Mammary epithelial cell (primary cell): ENCODE results near the gene OPHN1.

Experiments used
- CTCF ChIP-seq, 2 donors: IDR thresholded peaks in 1 of 2; conservative IDR thresholded peaks in 1 of 2; 2 replicates each; pipeline ENCODE4 v1.5.1; 2011 to 2012; ENCODE audit warnings: inconsistent platforms in 2 of 2, low read length in 2 of 2, mild to moderate bottlenecking in 2 of 2, control low read depth in 1 of 2, low read depth in 1 of 2; ENCODE audit not compliant: insufficient read depth in 1 of 2; ENCODE audit errors: extremely low read depth in 1 of 2
- EZH2 ChIP-seq: IDR thresholded peaks from 2 replicates; pipeline ENCODE4 v1.6.1; 2012; ENCODE audit warnings: low read length, inconsistent platforms, borderline replicate concordance

- TF ChIP-seq CTCF (conservative IDR thresholded peaks at IDR 0.05 in 1 of 2, IDR thresholded peaks at IDR 0.05 in 1 of 2; ENCODE audit: extremely low read depth in 1 of 2, insufficient read depth in 1 of 2, low read depth in 1 of 2, low read length in 2 of 2): no peak
- no peak for TF ChIP-seq EZH2
These were observed 4.9 kb downstream of the OPHN1 start for GRCh38 chrX:68428431-68428830.
